Skeletal muscle tissue (tissue), 4 donors: Measurements from ENCODE around the gene FAM83F. TPM values are rescaled to one million over a fixed set of nuclear protein-coding genes. Genes with fewer than 3 reads are reported as not detected.
A peak's percentile ranks its signal among the peaks of the same experiment; 100 is the strongest.

Source experiments
- H3K27ac ChIP-seq: one replicate; pipeline ENCODE4 v1.7.0; 2013; ENCODE audit warnings: mild to moderate bottlenecking, low read depth, low read length, inconsistent platforms
- H3K27me3 ChIP-seq, 3 donors: one replicate each; pipeline ENCODE4 v1.7.0; 2013; ENCODE audit warnings: low read length in 3 of 3; ENCODE audit not compliant: control insufficient read depth in 3 of 3, insufficient read depth in 3 of 3
- H3K36me3 ChIP-seq, 3 donors: one replicate each; pipeline ENCODE4 v1.7.0; 2013; ENCODE audit warnings: low read length in 3 of 3; ENCODE audit not compliant: control insufficient read depth in 3 of 3, insufficient read depth in 3 of 3
- H3K4me1 ChIP-seq, 3 donors: one replicate each; pipeline ENCODE4 v1.7.0; 2013; ENCODE audit warnings: low read length in 3 of 3, mild to moderate bottlenecking in 3 of 3; ENCODE audit not compliant: control insufficient read depth in 3 of 3, insufficient read depth in 3 of 3
- H3K4me3 ChIP-seq, 3 donors: one replicate each; pipeline ENCODE4 v1.7.0; 2013; ENCODE audit warnings: low read length in 3 of 3
- H3K9ac ChIP-seq, 3 donors: one replicate each; pipeline ENCODE4 v1.7.0; 2013; ENCODE audit warnings: low read length in 3 of 3, mild to moderate bottlenecking in 3 of 3, moderate library complexity in 2 of 3, low read depth in 1 of 3
- H3K9me3 ChIP-seq, 3 donors: one replicate each; pipeline ENCODE4 v1.7.0; 2013; ENCODE audit warnings: low read length in 3 of 3; ENCODE audit not compliant: control insufficient read depth in 3 of 3
- total RNA-seq: library from RNA; depleted of rRNA; stranded (reverse); fragments of >200 nt; gene quantifications from one replicate; pipeline ENCODE4 v1.2.3, GENCODE V29; 2014
- donor health status: Osteomylitis.

The FAM83F gene
- total RNA-seq, 1 donor from 2014 or later, result under 0.01 TPM

- H3K36me3 ChIP-seq, result no peaks in the 10 kb centered on the region
- no peaks in the 10 kb centered on the region for H3K9me3 ChIP-seq
- no peak overlapping the region for H3K9ac ChIP-seq
- no peak overlapping the region for H3K4me3 ChIP-seq
- peaks cover 0 to 3% (median 0%) of the 10 kb centered on the region in 3 donors for H3K4me1 ChIP-seq
- peaks cover 6 to 19% (median 8%) of the 10 kb centered on the region in 3 donors for H3K27me3 ChIP-seq
- no peak overlapping the region for H3K27ac ChIP-seq
Measured at GRCh38 chr22:40031766-40032470, 37.2 kb downstream of the FAM83F start.

- no peak overlapping the region for H3K27ac ChIP-seq
- peaks cover 0 to 3% (median 0%) of the 10 kb centered on the region in 3 donors for H3K4me1 ChIP-seq
- no peaks in the 10 kb centered on the region for H3K9me3 ChIP-seq
- H3K4me3 ChIP-seq, result no peak overlapping the region
- no peak overlapping the region for H3K9ac ChIP-seq
- no peaks in the 10 kb centered on the region for H3K36me3 ChIP-seq
- peaks cover 6 to 29% (median 8%) of the 10 kb centered on the region in 3 donors for H3K27me3 ChIP-seq
Measured at GRCh38 chr22:40033586-40034380, 39.0 kb downstream of the FAM83F start.

GRCh38 chr22:40035351-40035750, 40.6 kb downstream of the FAM83F start:
- no peak overlapping the region for H3K27ac ChIP-seq
- no peaks in the 10 kb centered on the region for H3K9me3 ChIP-seq
- H3K27me3 ChIP-seq, result peaks cover 6 to 29% (median 8%) of the 10 kb centered on the region in 3 donors
- no peak overlapping the region for H3K4me3 ChIP-seq
- H3K36me3 ChIP-seq, result no peaks in the 10 kb centered on the region
- H3K9ac ChIP-seq, result no peak overlapping the region
- H3K4me1 ChIP-seq, result peaks cover 5 to 12% (median 7%) of the 10 kb centered on the region in 3 donors

- Histone ChIP-seq H3K27ac (no peak overlapping the region), H3K4me1 (peaks cover 13 to 20% (median 15%) of the 10 kb centered on the region in 3 donors), H3K27me3 (peaks cover 6 to 29% (median 8%) of the 10 kb centered on the region in 3 donors), H3K9me3 (no peaks in the 10 kb centered on the region), H3K9ac (no peak overlapping the region), H3K4me3 (no peak overlapping the region), H3K36me3 (no peaks in the 10 kb centered on the region)
Measured at GRCh38 chr22:40036126-40036525, 41.4 kb downstream of the FAM83F start.

GRCh38 chr22:40036591-40037225, 42.0 kb downstream of the FAM83F start:
- Histone ChIP-seq H3K9ac (peak overlapping the region in 1 of 3 donors; percentile 25), H3K9me3 (no peaks in the 10 kb centered on the region), H3K4me3 (no peak overlapping the region), H3K36me3 (no peaks in the 10 kb centered on the region), H3K27ac (no peak overlapping the region), H3K4me1 (peaks cover 18 to 25% (median 20%) of the 10 kb centered on the region in 3 donors), H3K27me3 (peaks cover 6 to 29% (median 8%) of the 10 kb centered on the region in 3 donors)

- peaks cover 6 to 29% (median 8%) of the 10 kb centered on the region in 3 donors for H3K27me3 ChIP-seq
- H3K36me3 ChIP-seq, result no peaks in the 10 kb centered on the region
- no peak overlapping the region for H3K9ac ChIP-seq
- H3K4me3 ChIP-seq, result no peak overlapping the region
- H3K9me3 ChIP-seq, result no peaks in the 10 kb centered on the region
- H3K4me1 ChIP-seq, result peaks cover 19 to 31% (median 20%) of the 10 kb centered on the region in 3 donors
- H3K27ac ChIP-seq, result no peak overlapping the region
Measured at GRCh38 chr22:40037320-40037719, 42.6 kb downstream of the FAM83F start.

- Histone ChIP-seq H3K27ac (no peak overlapping the region), H3K27me3 (peaks cover 0 to 17% (median 3%) of the 10 kb centered on the region in 3 donors), H3K36me3 (no peaks in the 10 kb centered on the region), H3K9ac (no peak overlapping the region), H3K4me1 (peaks cover 30 to 46% (median 32%) of the 10 kb centered on the region in 3 donors), H3K9me3 (no peaks in the 10 kb centered on the region), H3K4me3 (no peak overlapping the region)
Measured at GRCh38 chr22:40039482-40040115, 44.8 kb downstream of the FAM83F start.

- H3K4me3 ChIP-seq, result no peak overlapping the region
- H3K4me1 ChIP-seq, result peaks cover 33 to 50% (median 38%) of the 10 kb centered on the region in 3 donors
- H3K9me3 ChIP-seq, result no peaks in the 10 kb centered on the region
- peak overlapping the region in 1 of 3 donors; percentile 33 for H3K9ac ChIP-seq
- no peaks in the 10 kb centered on the region for H3K36me3 ChIP-seq
- H3K27me3 ChIP-seq, result peaks cover 0 to 11% (median 3%) of the 10 kb centered on the region in 3 donors
- no peak overlapping the region for H3K27ac ChIP-seq
Measured at GRCh38 chr22:40040927-40041326, 46.2 kb downstream of the FAM83F start.

- Histone ChIP-seq H3K27me3 (peaks cover 0 to 11% (median 0%) of the 10 kb centered on the region in 3 donors), H3K9me3 (no peaks in the 10 kb centered on the region), H3K27ac (no peak overlapping the region), H3K9ac (peak overlapping the region in 1 of 3 donors; percentile 33), H3K4me1 (peaks cover 36 to 52% (median 41%) of the 10 kb centered on the region in 3 donors), H3K4me3 (peak overlapping the region in 1 of 3 donors; percentile 14), H3K36me3 (no peaks in the 10 kb centered on the region)
Measured at GRCh38 chr22:40041366-40042137, 46.8 kb downstream of the FAM83F start.
